GM12873 (cell line): ENCODE data around the gene DARS1.

Experiments used
- CTCF ChIP-seq: IDR thresholded peaks from 2 replicates; pipeline ENCODE4 v1.5.1; 2012; ENCODE audit warnings: low read depth, mild to moderate bottlenecking, moderate library complexity, low read length, control low read depth; ENCODE audit not compliant: insufficient read depth; ENCODE audit errors: missing control alignments

The DARS1 gene

GRCh38 chr2:136016427-136016826 lies 31.0 kb upstream of the DARS1 start:
- no peak for TF ChIP-seq CTCF

GRCh38 chr2:136015699-136016098 lies 30.3 kb upstream of the DARS1 start:
- TF ChIP-seq CTCF: no peak

- TF ChIP-seq CTCF: no peak
Measured at GRCh38 chr2:136014411-136014810, 29.0 kb upstream of the DARS1 start.

GRCh38 chr2:136013955-136014354 lies 28.5 kb upstream of the DARS1 start:
- TF ChIP-seq CTCF: no peak

- no peak for TF ChIP-seq CTCF
Measured at GRCh38 chr2:136013136-136013685, 27.8 kb upstream of the DARS1 start.

- TF ChIP-seq CTCF: no peak
Measured at GRCh38 chr2:136012315-136012714, 26.9 kb upstream of the DARS1 start.

GRCh38 chr2:136010126-136010525 lies 24.7 kb upstream of the DARS1 start:
- TF ChIP-seq CTCF: no peak
